Measurements from ENCODE around the gene ROR2.
A peak's percentile ranks its signal among the peaks of the same experiment; 100 is the strongest.

Gene ROR2

DNA sequence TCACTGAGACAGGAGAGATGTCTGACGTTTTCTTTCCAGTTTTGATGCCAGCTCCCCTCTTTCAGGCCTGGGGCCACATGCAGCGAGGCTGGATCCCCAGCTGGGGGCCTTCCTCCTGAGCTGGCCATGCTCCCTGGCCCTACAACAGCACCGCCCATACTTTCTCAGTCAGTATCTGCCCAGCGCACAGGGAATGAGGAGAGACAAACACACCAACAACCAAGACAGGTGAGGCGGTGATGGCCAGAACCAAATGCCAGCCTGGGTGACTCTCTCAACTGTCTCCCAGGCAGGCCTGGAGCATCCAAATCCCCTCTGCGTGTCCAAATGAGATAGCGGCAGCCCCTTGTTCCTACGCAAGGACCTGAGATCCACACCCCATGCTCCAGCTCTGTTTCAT lies 109.6 kb downstream of the ROR2 start:
- ATAC-seq: no peak
- H3K27me3 Mint-ChIP-seq: peaks cover 59% of the 10 kb centered on the region
- H3K27ac Mint-ChIP-seq: no peak overlapping the region
- H3K9me3 Mint-ChIP-seq: no peaks in the 10 kb centered on the region
- no peak overlapping the region for H3K4me3 Mint-ChIP-seq
- DNase-seq: no peak
- H3K4me1 Mint-ChIP-seq: peaks cover 19% of the 10 kb centered on the region

DNA sequence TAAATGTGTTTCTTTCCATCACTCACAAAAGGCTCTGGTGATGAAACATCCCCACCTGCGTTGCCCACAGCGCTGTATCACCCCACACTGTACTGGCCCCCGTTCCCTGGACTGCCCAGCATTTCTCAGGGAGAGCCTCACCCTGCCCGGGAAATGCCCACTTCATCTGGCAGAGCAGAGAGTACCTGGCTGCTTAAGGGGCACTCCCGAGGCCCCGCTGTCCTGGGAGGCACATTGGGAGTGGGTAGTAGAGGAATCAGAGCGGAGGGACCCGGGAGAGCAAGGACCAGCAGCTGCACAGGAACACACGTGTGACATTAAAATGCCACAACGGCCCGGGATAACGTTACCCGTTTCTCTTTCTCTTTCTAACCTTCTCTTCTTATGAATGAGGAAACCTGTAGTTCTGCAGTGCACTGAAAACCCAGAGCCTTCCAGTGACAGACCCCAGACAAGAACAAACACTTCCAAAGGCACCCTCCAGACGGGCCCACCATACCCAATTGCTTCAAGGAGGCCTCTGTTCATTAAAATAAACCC lies 110.0 kb downstream of the ROR2 start:
- Mint-ChIP-seq H3K4me3 (peak overlapping the region; percentile 9 to 58), H3K4me1 (peaks cover 19% of the 10 kb centered on the region), H3K27me3 (peaks cover 64% of the 10 kb centered on the region), H3K9me3 (no peaks in the 10 kb centered on the region), H3K27ac (peak overlapping the region in 1 of 2 donors; percentile 61)
- DNase-seq (no peak), ATAC-seq (no peak)

DNA sequence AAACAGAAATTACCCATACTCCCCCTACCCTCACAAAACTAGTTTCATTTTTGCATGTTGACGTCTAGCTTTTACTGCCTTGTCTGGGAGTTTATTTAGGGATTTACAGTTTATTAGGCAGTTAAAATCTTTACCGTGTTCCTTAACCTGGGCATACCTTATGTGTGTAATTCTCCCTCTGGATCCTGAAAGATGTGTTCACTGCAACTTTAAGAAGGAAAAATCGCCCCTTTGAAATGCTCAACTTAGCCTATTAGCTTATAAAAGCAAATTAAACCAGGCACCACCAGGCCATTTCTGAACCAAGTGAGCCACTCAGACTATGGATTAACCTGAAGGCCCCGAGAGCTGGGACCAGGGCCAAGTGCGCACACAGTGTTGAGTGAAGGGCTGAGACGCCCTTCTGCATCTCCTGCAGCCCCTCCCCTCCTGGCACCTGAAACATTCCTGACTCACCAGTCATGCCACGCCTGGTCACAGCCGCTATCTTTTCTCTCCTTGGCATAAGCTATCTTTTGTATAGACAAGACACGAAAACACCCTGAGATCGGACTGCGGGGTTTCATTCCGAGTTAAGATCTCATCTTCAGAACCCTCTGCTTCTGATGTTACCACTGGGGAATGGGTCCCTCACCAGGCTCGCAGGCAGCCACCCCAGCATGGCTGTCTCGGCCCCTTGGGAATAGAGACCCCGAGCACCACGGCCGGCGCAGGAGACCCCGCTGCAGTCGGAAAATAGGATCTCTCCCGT lies 111.9 kb downstream of the ROR2 start:
- no peak overlapping the region for H3K27ac Mint-ChIP-seq
- H3K9me3 Mint-ChIP-seq: no peaks in the 10 kb centered on the region
- no peak for DNase-seq
- ATAC-seq: no peak
- no peak overlapping the region for H3K4me3 Mint-ChIP-seq
- H3K27me3 Mint-ChIP-seq: peaks cover 53% of the 10 kb centered on the region
- H3K4me1 Mint-ChIP-seq: peaks cover 6% of the 10 kb centered on the region

DNA sequence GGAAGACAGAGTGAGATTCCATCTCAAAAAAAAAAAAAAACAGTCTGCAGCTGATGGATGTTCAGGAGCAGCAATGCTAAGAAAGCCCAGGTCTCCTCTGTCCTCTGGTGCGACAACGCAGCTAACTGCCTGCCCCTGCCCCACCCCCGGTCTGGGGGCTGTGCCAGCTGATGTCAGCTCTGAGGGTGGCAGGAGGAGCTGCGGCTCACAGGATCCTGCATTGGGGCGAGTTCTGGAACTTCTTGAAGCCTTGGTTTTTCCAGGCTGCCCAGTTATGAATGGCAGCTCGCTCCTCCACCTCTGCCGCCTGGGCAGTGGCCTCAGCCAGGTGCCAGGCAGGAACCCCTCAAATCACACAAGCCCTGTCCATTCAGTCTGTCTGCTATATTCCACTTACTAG lies 113.5 kb downstream of the ROR2 start:
- no peak for DNase-seq
- H3K27me3 Mint-ChIP-seq: peaks cover 36% of the 10 kb centered on the region
- no peaks in the 10 kb centered on the region for H3K9me3 Mint-ChIP-seq
- no peak overlapping the region for H3K27ac Mint-ChIP-seq
- no peak overlapping the region for H3K4me3 Mint-ChIP-seq
- no peak for ATAC-seq
- peaks cover 6% of the 10 kb centered on the region for H3K4me1 Mint-ChIP-seq

DNA sequence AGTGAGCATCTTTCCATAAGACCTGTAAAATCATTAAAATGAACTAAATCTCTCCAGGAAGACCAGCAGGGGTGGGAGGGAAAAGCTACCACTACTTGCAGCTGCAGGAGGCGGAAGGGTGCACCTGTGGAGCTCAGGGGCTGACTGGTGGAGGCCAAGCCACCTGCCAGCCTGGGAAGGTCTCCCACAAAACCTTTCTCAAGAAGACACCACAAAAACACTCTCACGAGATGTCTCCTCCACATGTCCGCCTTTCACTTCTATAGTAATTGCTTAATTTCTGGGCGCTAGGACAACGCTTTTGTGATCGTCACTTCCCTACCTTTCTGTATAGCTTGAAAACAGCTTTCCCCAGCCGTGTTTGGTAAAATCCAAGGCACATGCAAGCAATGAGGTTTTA lies 114.4 kb downstream of the ROR2 start:
- Mint-ChIP-seq H3K9me3 (no peaks in the 10 kb centered on the region), H3K27ac (no peak overlapping the region), H3K4me1 (peaks cover 6% of the 10 kb centered on the region), H3K27me3 (peaks cover 35% of the 10 kb centered on the region), H3K4me3 (no peak overlapping the region)
- DNase-seq: no peak
- no peak for ATAC-seq

DNA sequence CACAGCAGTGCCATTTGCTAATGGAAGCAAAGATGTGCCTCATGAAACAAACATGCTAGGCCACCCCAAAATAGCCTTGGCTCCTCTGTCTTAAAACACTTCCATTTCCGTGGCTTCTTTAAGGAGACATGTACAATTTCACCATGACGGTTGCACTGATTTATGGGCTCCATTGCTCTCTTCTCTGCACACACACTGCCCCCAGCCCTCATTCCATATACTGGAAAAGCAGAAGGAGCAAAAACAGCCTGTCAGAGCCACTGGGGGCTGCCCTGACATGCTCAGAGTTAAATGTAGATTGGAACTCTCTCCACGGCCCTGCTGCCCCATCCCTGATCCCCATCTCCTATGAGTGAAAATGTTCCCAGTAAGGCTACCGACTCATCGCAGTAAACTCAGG lies 114.8 kb downstream of the ROR2 start:
- peaks cover 4% of the 10 kb centered on the region for H3K4me1 Mint-ChIP-seq
- H3K4me3 Mint-ChIP-seq: no peak overlapping the region
- H3K27me3 Mint-ChIP-seq: peaks cover 32% of the 10 kb centered on the region
- peak overlapping the region in 1 of 2 donors; percentile 60 for H3K27ac Mint-ChIP-seq
- DNase-seq (no peak), ATAC-seq (no peak)
- no peaks in the 10 kb centered on the region for H3K9me3 Mint-ChIP-seq

DNA sequence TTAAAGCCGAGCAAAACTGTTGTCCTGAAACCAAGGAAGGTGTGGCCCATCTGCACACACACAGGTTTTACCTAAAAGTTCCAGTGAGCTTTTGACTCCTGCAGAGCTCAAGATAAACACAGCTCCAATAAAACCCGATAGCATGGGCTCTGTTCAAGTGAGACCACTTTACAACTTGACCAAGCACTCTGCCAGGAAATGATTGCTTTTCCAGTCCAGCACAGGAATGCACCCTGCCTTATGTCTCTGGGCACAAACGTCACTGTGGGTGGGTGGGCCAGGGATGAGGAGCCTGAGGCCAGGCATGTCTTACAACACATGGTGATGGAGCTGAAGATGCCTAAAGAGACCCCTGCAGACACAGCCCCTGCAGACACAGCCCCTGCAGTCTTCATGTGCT lies 115.3 kb downstream of the ROR2 start:
- H3K27ac Mint-ChIP-seq: no peak overlapping the region
- H3K9me3 Mint-ChIP-seq: no peaks in the 10 kb centered on the region
- ATAC-seq (no peak), DNase-seq (no peak)
- H3K4me1 Mint-ChIP-seq: no peaks in the 10 kb centered on the region
- H3K4me3 Mint-ChIP-seq: no peak overlapping the region
- peaks cover 28% of the 10 kb centered on the region for H3K27me3 Mint-ChIP-seq

DNA sequence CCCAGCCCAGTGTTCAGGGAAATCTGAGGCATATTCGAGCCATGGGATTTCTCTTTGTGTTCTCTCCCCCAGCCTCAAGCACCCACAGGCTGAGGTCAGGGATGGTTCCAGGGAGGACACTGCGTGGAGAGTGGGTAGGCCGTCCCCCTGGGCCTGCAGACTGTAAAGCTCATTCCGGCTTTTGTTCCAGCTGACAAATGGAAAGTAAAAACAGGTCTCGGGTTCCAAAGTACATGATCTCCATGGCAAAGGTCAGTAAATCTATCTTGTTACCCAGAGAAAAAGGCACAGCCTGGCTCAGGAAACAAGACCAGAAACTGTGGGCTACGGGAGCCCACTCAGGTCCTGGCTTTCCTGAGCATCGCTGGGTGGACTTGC lies 116.2 kb downstream of the ROR2 start:
- H3K27ac Mint-ChIP-seq: no peak overlapping the region
- no peak overlapping the region for H3K4me3 Mint-ChIP-seq
- no peak for DNase-seq
- no peak for ATAC-seq
- H3K9me3 Mint-ChIP-seq: no peaks in the 10 kb centered on the region
- peaks cover 24% of the 10 kb centered on the region for H3K27me3 Mint-ChIP-seq
- H3K4me1 Mint-ChIP-seq: no peaks in the 10 kb centered on the region

DNA sequence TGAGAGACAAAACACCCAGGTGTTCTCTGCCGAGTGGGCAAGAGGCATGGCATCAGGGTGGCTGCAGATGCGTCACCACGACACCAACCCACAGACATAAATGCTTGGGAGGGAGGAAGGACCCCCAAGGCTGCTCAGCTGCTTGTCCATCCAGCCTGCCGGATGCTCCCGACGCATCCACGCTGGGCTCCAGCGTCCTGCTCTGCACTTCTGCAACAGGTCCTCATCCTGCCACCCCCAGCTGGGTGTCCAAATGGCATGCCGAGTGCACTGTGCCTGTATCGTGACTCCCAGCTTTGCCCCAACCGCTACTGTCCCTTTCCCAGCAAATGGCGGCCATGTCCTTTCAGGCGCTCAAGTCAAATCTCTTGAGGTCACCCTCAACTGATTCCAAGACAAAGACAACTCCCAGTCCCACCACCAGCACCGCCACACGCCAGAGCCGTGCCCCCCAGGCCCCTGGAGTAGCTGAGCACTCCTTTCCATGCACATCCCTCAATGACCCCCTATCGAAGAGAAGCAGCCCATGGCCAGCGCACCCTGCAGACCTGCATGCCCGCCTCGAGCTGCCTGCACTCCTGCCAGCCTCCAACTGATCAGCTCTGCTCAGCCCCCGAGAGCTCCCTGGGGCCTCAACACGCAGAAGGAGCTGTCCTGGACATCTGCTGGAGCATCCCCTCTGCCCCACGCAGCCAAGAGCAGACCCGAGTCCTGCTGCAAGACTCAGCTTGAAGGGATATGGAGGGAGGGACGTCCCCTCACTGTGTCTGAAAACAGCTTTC lies 116.7 kb downstream of the ROR2 start:
- H3K27me3 Mint-ChIP-seq: peaks cover 19% of the 10 kb centered on the region
- no peak overlapping the region for H3K27ac Mint-ChIP-seq
- H3K4me1 Mint-ChIP-seq: no peaks in the 10 kb centered on the region
- H3K9me3 Mint-ChIP-seq: no peaks in the 10 kb centered on the region
- ATAC-seq: no peak
- no peak for DNase-seq
- H3K4me3 Mint-ChIP-seq: no peak overlapping the region

DNA sequence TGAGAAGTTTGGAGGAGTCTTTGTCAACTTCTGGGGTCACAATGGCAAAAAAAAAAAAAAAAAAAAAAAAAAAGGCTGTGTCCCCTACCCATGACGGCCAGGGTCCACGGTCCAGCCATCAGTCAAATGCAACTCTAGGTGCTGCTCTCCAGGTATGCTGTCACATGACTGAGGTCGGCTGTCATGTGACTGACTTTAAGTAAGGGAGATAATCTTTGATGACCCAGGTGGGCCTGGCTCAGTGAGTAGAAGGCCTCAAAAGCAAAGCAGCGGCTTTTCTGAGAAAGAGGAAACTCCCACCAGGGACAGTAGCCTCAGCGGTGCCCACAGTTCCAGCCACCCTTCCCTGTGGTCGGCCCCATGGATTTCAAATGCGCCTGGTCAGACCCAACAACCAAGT lies 117.7 kb downstream of the ROR2 start:
- no peaks in the 10 kb centered on the region for H3K9me3 Mint-ChIP-seq
- no peak overlapping the region for H3K27ac Mint-ChIP-seq
- H3K4me1 Mint-ChIP-seq: no peaks in the 10 kb centered on the region
- DNase-seq (no peak), ATAC-seq (no peak)
- H3K27me3 Mint-ChIP-seq: peaks cover 19% of the 10 kb centered on the region
- no peak overlapping the region for H3K4me3 Mint-ChIP-seq

DNA sequence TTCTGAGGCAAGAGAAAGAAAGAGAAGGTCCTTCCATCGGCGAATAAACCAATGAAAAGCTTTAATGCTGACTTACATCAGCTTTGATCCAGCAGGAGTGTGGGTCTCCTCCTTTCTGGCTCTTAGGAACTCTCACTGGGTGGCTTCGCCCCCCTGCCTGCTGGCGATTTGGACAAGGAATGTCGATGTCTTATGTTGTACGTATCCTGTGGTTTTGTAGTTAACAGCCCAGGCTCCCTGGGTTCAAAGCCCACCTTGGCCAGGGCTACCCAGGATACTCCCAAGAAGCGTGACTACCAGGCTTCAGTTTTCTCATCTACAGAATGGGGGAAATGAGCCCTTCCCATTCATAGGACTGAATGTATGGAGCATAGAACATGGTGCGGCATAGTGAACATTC lies 124.2 kb downstream of the ROR2 start:
- Mint-ChIP-seq H3K4me3 (no peak overlapping the region), H3K4me1 (no peaks in the 10 kb centered on the region), H3K27ac (no peak overlapping the region), H3K9me3 (no peaks in the 10 kb centered on the region), H3K27me3 (peaks cover 13% of the 10 kb centered on the region)
- DNase-seq (no peak), ATAC-seq (no peak)

DNA sequence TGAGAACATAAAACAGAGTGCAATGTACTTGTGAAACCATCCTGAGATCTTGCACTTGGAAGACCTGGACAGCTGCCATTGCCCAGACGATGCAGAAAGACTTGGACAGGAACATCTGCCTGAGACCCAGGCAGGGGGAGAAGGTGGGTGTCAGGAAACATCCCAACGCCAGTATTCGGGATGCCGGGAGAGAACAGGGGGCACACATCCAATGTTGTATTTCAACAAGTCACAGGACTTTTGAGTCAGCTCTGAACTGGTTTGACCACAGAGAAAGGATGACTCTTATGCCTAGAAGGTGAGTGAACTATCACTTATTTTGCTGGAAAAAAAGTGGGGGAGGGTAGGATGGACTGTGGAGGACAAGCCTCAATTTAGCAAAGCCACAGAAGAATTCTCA lies 124.6 kb downstream of the ROR2 start:
- DNase-seq (no peak), ATAC-seq (no peak)
- no peak overlapping the region for H3K27ac Mint-ChIP-seq
- H3K27me3 Mint-ChIP-seq: peaks cover 13% of the 10 kb centered on the region
- H3K4me1 Mint-ChIP-seq: no peaks in the 10 kb centered on the region
- H3K9me3 Mint-ChIP-seq: no peaks in the 10 kb centered on the region
- no peak overlapping the region for H3K4me3 Mint-ChIP-seq

DNA sequence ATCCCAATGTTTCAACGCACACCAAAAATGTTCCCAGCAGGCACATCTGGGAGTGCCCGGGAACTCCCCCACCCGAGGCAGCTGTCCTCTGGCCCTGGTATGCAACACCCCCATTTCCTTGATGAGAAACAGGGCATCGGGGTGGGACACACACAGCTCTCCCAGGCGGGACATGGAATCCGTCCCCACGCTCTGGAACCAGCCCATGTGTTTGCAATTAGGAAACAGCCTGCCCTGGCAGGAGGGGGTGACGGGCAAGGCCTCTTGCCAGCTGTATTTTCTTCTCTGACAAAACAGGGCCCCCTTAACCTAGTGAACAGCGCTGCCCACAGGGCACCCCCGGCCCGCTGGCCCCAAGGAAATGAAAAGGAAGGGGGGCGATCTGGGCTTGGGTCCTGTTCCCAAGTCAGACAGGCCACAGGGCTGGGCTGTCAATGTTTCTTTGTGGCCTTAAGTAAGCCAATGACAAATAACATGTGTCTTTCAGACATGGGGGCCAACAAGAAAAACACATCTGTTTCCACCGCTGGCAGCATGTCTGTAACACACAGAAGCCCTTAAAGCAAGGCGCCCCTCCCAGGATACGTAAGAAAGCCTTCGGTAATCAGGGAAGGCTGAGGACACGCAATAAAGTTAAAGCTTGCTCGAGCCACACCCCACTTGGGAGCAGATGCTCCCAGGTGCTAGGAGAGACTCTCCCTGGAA lies 125.3 kb downstream of the ROR2 start:
- ATAC-seq (no peak), DNase-seq (no peak)
- Mint-ChIP-seq H3K4me1 (no peaks in the 10 kb centered on the region), H3K27me3 (peaks cover 13% of the 10 kb centered on the region), H3K4me3 (no peak overlapping the region), H3K9me3 (no peaks in the 10 kb centered on the region), H3K27ac (peak overlapping the region in 1 of 2 donors; percentile 43)

DNA sequence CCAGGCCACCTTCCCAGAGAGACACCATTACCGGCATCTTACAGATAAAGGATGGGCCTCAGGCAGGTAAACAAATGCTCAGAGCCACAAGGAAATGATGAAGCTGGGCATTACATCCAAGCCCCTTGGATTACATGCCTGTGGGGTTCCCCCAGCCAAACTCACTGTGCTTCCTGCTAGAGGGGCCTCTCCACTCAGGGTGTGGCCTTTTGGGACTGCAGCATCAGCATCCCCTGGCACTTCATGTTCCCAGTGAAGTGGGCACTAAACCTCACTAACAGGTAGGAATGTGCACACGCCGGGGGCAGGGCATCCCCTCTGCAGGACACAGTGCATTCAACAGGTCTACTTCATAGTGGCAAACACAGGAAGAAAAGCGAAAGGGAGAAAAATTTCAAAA lies 125.9 kb downstream of the ROR2 start:
- Mint-ChIP-seq H3K4me3 (no peak overlapping the region), H3K27ac (no peak overlapping the region), H3K27me3 (peaks cover 11% of the 10 kb centered on the region), H3K9me3 (no peaks in the 10 kb centered on the region), H3K4me1 (no peaks in the 10 kb centered on the region)
- DNase-seq (no peak), ATAC-seq (no peak)

DNA sequence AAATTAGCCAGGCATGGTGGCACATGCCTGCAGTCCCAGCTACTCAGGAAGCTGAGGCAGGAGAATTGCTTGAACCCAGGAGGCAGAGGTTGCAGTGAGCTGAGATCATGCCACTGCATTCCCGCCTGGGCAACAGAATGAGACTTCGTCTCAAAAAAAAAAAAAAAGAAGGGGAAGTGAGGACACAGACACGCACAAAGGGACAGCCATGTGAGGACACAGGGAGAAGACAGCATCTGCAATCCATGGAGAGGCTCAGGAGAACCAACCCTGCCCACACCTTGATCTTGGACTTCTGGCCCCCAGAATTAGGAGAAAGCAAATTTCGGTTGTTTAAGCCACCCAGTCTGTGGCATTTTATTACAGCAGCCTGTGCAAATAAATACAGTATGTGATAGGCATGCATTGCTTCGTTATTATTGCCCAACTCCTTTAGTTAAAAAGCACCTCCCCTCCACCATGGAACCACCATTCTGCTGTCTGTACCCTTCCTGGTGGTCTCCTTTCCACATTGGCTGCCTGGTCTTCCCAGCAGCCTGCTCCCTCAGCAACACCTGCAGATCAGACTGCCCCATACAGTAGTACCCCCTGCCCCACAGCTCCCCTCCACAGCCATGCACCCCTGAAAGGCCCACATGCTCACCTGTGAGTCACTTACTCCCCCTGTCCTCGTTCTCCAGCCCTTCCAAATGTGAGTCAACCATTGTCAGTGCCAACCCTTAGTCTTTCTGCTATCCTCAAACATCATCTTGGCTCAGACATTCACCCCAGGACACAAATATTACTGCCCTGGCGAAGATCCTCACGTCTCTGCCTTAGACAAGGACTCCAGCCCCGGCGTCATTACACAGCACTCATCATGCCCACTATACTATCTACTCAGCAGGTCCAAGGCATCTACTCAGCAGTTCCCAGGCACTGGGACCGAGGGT lies 128.8 kb downstream of the ROR2 start:
- ATAC-seq (no peak), DNase-seq (no peak)
- Mint-ChIP-seq H3K4me3 (no peak overlapping the region), H3K27ac (no peak overlapping the region), H3K9me3 (no peaks in the 10 kb centered on the region), H3K27me3 (peaks cover 7% of the 10 kb centered on the region), H3K4me1 (no peaks in the 10 kb centered on the region)

All from stimulated activated naive CD8-positive, alpha-beta T cell treated with anti-CD3 and anti-CD28 coated beads, Interleukin-15, amount 100 ng/mL, for 72 hours (primary cell).